ENCODE results near the gene RBM39. TPM values are rescaled to one million over a fixed set of nuclear protein-coding genes. Genes with fewer than 3 reads are reported as not detected.
A peak's percentile ranks its signal among the peaks of the same experiment; 100 is the strongest.

Gene RBM39
- total and polyA plus RNA-seq, 10 of the 15 experiments (the other 5 are each of a cell fraction or from before 2014, with no cell fraction given): 135 to 280 (median 217) TPM

- WGBS (ENCODE audit: insufficient coverage, insufficient replicate concordance, low lambda C conversion rate, missing lambda C conversion rate): 64% methylated on average over 6 of the region's 6 CpGs
- Histone ChIP-seq H3K9me3 (replicated peaks; ENCODE audit: control insufficient read depth, insufficient read depth, low read length) (no peaks in the 10 kb centered on the region), H3K4me1 (ENCODE audit: control insufficient read depth, insufficient read depth, low read length) (peaks cover 16% of the 10 kb centered on the region), H3K4me3 (no peak overlapping the region), H3K79me2 (ENCODE audit: control insufficient read depth, insufficient read depth, low read length) (peaks cover 35% of the 10 kb centered on the region), H3K9ac (ENCODE audit: control insufficient read depth, insufficient read depth, low read length) (no peak overlapping the region), H3K36me3 (ENCODE audit: control insufficient read depth in 2 of 2, insufficient read depth in 2 of 2, low read length in 1 of 2) (peaks cover 15 to 54% of the 10 kb centered on the region in 2 experiments), H3K4me2 (ENCODE audit: control insufficient read depth, insufficient read depth) (no peak overlapping the region), H4K20me1 (ENCODE audit: control insufficient read depth, insufficient read depth) (peaks cover 16% of the 10 kb centered on the region), H3K27me3 (replicated peaks in 1 of 2; ENCODE audit: control insufficient read depth in 2 of 2, insufficient read depth in 2 of 2, low read length in 1 of 2) (no peaks in the 10 kb centered on the region), H3K27ac (ENCODE audit: control insufficient read depth, insufficient read depth) (no peak overlapping the region), H2AFZ (ENCODE audit: control insufficient read depth, low read depth, low read length) (no peak overlapping the region)
- RAD21 ChIA-PET (ENCODE audit: unreplicated experiment): interaction anchor here (1.1 kb wide), 2 partner anchors 92 to 130 kb away, joined by 3 read pairs; no protein-coding TSS in a partner anchor
- no peak for DNase-seq (ENCODE audit: low read depth, low spot score)
- in situ Hi-C loops (cut with MboI): no loop called here
- SMC1A ChIA-PET (ENCODE audit: uncharacterized antibody, unreplicated experiment): interaction anchor here (0.8 to 1.7 kb wide), 6 partner anchors 9 to 173 kb away, joined by 3 to 4 read pairs (median 3); no protein-coding TSS in a partner anchor
- intact Hi-C loops (cut with micrococcal nuclease; ENCODE audit: unreplicated experiment): no loop called here
- TF ChIP-seq CBFB (IDR thresholded peaks at IDR 0.05; ENCODE audit: low read depth) (0 out of 2 replicates have a peak, but pooled peaks have one; percentile 33), CEBPZ (IDR thresholded peaks at IDR 0.05; ENCODE audit: low read depth, low read length) (no peak)
- ATAC-seq: no peak
- TSS peak; percentile 2 for BruUV-seq (replicated peaks)
- POLR2A ChIA-PET: interaction anchor here (0.5 to 3.4 kb wide), 6 partner anchors 11 to 323 kb away, joined by 3 to 10 read pairs (median 4); partner anchors contain the start of genes NFS1 and ROMO1
- CTCF ChIA-PET: interaction anchor here (1.4 to 1.9 kb wide), 2 partner anchors 8 to 29 kb away, joined by 3 to 4 read pairs; no protein-coding TSS in a partner anchor
- no peak for FAIRE-seq
Observed at GRCh38 chr20:35710884-35711587, 31.0 kb downstream of the RBM39 start.

Data from GM12878 (cell line).